AG09319 (cell line): ENCODE results near the gene SH3YL1.
A peak's percentile ranks its signal among the peaks of the same experiment; 100 is the strongest.

Experiments
- DNase-seq: peaks from one replicate; pipeline ENCODE4 v3.0.0-alpha.2; 2010; ENCODE audit warnings: low read depth; ENCODE audit errors: extremely low read depth
- TF ChIP-seq, protein P1 (sequence below): IDR thresholded peaks from 2 replicates; pipeline ENCODE4 v1.5.1; 2011; ENCODE audit warnings: low read depth, mild to moderate bottlenecking, inconsistent platforms, low read length, moderate library complexity

SH3YL1 gene

DNA sequence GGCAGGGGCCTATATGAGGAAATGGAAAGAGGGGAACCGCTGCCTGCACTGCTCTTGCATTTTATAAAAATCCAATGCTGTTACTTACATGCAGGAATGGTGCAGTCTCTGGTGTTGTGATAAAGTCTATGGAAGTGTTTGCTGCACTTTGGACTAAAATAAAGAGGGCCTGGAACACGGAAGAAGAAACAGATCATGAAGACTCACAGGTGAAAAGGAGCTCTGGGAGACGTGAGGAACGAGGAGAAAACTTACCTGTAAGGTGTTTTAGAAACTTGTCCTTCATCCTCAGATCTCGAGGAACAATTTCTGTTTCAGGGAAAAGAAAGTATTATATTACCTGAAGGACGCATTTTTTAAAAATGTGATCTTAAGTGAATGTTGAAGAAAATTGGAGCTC, 22.2 kb upstream of the SH3YL1 start:
- no peak for DNase-seq
- TF ChIP-seq, protein P1, sequence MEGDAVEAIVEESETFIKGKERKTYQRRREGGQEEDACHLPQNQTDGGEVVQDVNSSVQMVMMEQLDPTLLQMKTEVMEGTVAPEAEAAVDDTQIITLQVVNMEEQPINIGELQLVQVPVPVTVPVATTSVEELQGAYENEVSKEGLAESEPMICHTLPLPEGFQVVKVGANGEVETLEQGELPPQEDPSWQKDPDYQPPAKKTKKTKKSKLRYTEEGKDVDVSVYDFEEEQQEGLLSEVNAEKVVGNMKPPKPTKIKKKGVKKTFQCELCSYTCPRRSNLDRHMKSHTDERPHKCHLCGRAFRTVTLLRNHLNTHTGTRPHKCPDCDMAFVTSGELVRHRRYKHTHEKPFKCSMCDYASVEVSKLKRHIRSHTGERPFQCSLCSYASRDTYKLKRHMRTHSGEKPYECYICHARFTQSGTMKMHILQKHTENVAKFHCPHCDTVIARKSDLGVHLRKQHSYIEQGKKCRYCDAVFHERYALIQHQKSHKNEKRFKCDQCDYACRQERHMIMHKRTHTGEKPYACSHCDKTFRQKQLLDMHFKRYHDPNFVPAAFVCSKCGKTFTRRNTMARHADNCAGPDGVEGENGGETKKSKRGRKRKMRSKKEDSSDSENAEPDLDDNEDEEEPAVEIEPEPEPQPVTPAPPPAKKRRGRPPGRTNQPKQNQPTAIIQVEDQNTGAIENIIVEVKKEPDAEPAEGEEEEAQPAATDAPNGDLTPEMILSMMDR = no peak

DNA sequence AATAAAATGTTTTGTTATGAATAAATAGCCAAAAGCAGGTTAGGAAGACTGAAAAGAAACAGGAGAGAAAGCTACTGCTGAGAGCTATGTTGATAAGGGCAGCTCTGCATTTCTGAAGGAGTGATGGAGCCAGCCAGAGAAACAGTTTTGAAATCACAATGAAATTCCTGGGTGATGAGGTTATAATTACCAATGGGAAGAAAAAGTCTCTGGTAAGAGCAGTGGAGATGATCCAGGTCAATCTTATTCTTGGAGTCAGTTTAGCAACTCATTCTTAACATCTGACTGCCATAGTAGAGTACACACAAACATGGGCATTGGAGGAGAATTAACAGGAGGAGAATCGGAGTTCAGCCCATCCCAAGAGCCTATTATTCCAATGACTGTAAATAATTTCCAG, 21.7 kb upstream of the SH3YL1 start:
- TF ChIP-seq, protein P1 = no peak
- peak; percentile 37 for DNase-seq

DNA sequence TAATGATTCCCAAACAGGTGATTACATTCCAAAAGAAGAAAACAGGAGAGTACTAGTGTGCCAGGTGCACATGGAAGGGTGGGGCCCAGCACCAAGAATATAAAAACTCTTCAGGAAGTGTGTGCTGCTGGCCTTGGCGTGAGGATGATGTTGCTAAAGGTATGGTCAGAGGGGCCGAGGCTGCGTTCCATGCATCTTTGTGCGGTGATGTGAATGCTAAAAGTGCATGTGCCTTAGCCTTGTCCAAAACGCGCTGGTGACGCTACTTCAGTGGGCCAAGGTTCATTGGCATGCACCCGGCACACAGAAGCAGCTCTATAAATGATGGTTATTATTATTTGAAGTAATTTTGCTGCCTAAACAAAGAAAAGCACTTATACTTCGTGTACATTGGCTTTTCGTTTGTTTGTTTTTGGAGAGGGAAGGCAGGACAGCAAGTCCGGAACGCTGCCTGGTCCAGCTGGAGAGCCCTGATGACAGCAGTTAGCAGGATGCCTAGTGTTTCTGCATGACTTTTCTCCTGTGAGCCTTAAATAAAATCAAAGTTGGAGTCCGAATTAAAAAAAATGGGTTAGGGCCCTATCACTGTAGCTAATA, 21.2 kb upstream of the SH3YL1 start:
- TF ChIP-seq, protein P1 = no peak
- DNase-seq = no peak

DNA sequence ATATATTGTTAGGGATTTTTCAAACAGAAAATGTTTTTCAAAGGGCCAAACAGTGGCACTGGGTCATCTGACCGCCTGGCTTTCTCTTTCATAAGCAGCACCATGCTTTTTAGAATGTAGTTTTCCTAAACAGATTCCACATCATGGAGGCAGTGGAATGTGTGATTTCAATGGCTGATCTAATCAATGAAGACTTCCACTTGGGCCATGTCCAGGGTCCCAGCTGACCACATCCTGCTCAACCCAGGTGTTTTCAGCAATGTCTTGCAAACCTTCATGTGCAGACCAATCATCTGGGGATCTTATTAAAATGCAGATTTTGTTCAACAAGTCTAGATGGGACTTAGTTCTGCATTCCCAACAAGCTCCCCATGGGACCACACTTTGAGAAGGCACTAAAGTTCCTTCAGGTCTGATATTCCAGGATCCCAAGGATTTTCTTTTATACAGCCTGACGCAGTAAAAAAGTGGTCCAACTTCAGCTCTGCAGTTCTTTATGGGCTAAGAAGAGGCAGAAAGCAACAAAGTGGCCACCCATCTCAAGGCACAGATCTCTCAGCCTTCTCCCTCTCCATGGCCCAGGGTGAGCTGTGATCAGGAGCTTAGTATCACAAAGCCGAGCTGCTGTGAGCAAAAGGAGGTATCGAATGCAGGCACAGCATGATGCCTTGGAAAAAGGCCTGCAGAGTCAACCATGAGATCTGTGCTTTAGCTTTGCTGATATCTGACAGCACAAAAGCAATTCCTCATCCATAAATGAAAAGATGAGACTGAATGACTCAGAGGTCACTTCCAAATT, 20.4 kb upstream of the SH3YL1 start:
- no peak for DNase-seq
- TF ChIP-seq, protein P1 = no peak

DNA sequence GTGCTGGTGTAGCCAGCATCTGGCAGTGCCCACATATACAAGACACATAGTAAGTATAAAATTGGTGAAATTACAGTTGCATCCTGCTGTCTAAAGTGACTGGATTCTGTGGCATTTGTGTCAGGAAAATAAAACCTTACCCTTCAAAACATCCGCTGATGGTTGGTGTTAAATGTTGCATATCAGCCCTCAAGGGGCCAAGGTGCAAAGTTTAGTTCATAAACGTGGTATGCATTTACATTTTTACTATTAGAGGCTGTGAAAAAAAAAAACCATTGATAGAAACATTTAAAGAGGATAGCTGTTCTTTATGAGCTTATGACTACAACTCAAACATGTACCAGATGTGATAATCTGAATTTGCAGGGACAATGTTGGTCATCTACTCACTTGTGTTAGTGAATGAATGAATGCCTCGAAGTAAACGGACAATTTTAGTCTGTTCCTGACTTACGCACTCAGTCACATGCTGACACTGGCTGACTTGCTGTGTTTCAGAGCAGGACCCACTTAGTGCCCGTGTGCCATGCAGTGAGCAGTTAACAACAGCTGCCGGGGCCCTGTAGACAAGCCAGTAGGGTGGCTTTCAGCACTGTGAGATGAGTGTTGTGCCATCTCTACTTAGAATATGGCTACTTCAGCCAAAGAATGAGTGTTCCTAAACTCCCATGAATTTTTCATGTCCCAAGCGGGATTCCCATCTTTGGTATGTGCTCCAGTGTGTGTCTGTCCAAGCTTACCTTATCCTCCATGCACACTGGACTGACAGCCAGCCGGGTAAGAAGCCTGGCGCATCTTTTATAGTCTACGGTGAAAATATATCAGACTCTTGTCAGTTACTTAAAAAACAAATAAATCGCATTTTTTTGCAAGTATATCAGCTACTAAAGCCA, 18.8 kb upstream of the SH3YL1 start:
- DNase-seq = no peak
- TF ChIP-seq, protein P1 = no peak

DNA sequence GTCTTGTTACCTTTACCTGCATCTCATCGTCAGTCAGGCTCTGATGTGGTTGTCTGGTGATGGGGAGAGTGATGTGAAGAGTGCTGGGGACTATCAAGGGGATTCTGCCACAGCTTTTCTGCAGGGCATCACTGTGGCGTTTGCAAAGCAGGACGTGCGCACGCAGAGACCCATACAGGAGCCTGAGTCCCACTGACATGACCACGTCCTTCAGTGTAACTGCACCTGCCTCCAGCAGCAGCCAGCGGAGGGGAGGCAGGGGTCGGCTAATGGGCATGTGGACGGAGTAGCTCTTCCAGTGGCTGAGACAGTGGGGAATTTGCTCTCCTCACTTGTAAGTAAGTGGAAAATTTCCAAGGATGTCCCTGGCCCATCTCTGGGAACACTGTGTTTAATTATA, 17.5 kb upstream of the SH3YL1 start:
- DNase-seq = no peak
- TF ChIP-seq, protein P1 = no peak
